Ovary (tissue), 9 donors: ENCODE measurements around the gene DNAL4. TPM values are rescaled to one million over a fixed set of nuclear protein-coding genes. Genes with fewer than 3 reads are reported as not detected.
A peak's percentile ranks its signal among the peaks of the same experiment; 100 is the strongest.

Experiments used
- DNase-seq, 5 donors: peaks; one replicate each; pipeline ENCODE4 v3.0.0-alpha.2; 2019 to 2020
- H3K27ac ChIP-seq, 2 donors: fragments of 200-600 bp; one replicate each; pipeline versions ENCODE4 v1.5.1 to v1.8.0; 2019 to 2022
- H3K27me3 ChIP-seq: fragments of 200-600 bp; one replicate; pipeline ENCODE4 v1.8.0; 2022
- H3K36me3 ChIP-seq: fragments of 200-600 bp; sonication (generic); one replicate; pipeline ENCODE4 v1.5.1; 2019
- H3K4me1 ChIP-seq: one replicate; pipeline ENCODE4 v1.8.1; 2013; ENCODE audit warnings: mild to moderate bottlenecking, moderate library complexity; ENCODE audit not compliant: insufficient read depth
- H3K4me3 ChIP-seq: fragments of 200-600 bp; sonication (generic); one replicate; pipeline ENCODE4 v1.5.1; 2017
- H3K9me3 ChIP-seq, 2 donors: fragments of 200-600 bp in 1 of 2; sonication (generic) in 1 of 2; one replicate each; pipeline versions ENCODE4 v1.5.1 to v1.8.1; 2013 to 2019; ENCODE audit warnings: mild to moderate bottlenecking in 1 of 2, moderate library complexity in 1 of 2
- EP300 ChIP-seq: sonication (generic); formaldehyde crosslinking; IDR thresholded peaks from one replicate; pipeline ENCODE4 v1.6.1; 2017; ENCODE audit warnings: antibody characterized with exemption
- POLR2A ChIP-seq: fragments of 450-650 bp; IDR thresholded peaks from one replicate; pipeline ENCODE4 v1.6.1; 2017; ENCODE audit warnings: antibody characterized with exemption, mild to moderate bottlenecking, moderate library complexity
- WGBS, 3 donors: extraction: QIAGEN DNeasy Blood & Tissue Kit in 1 of 3; methylation state at CpG; one replicate each; pipeline versions ENCODE4 v1.1.5 to v1.1.7; 2013 to 2017; 5-methylcytosine and 5-hydroxymethylcytosine counted together
- intact Hi-C, 4 donors: fragments of 100-400 bp; cut with DNase I; formaldehyde crosslinking; loops; one replicate each; pipeline versions ENCODE4 v1.11.0 to v1.15.1; 2022 to 2023
- polyA plus RNA-seq, 2 donors: library from polyadenylated mRNA; stranded (reverse); fragments of 200-250 nt in 1 of 2; fragments of 350-450 nt in 1 of 2; fragmentation: Illumina TruSeq in 1 of 2; extraction: RNeasy Lipid Tissue Mini Kit (QIAGEN cat#74804) in 1 of 2; gene quantifications; one replicate each; pipeline ENCODE4 v1.2.3, GENCODE V29; 2013 to 2014
- total RNA-seq, 7 donors: library from RNA; depleted of rRNA in 2 of 7; stranded (reverse); fragments of >200 nt in 2 of 7; fragmentation: NEBNext Ultra II Directional in 3 of 7; extraction: Animal tissue kit (Norgen Biotek cat#: 25700) in 3 of 7; gene quantifications; one replicate each; pipeline versions ENCODE4 v1.1.0 to v1.2.4, GENCODE V29; 2016 to 2023
- TF ChIP-seq, protein P1 (sequence below), 3 donors: fragments of 450-650 bp in 2 of 3; fragments of 200-600 bp in 1 of 3; IDR thresholded peaks; one replicate each; pipeline versions ENCODE4 v1.5.1 to v1.8.0; 2016 to 2022; ENCODE audit warnings: antibody characterized with exemption in 3 of 3, mild to moderate bottlenecking in 1 of 3
- donor health status: DM: no; HTN: no; CAD: no; lungs with moderate emphysema.
- donor health status: DM: no; HTN: no; CAD: no.
- donor health status: Bipolar disorder and iron deficiency.
- donor health status: DM: yes; HTN: yes; CAD: no.
- donor health status: DM: no; HTN: no; CAD: no.
- donor health status: DM: yes; HTN: yes; CAD: no.

Gene DNAL4
- total and polyA plus RNA-seq, 9 donors: 12.1 to 26.4 (median 16.3) TPM

DNA sequence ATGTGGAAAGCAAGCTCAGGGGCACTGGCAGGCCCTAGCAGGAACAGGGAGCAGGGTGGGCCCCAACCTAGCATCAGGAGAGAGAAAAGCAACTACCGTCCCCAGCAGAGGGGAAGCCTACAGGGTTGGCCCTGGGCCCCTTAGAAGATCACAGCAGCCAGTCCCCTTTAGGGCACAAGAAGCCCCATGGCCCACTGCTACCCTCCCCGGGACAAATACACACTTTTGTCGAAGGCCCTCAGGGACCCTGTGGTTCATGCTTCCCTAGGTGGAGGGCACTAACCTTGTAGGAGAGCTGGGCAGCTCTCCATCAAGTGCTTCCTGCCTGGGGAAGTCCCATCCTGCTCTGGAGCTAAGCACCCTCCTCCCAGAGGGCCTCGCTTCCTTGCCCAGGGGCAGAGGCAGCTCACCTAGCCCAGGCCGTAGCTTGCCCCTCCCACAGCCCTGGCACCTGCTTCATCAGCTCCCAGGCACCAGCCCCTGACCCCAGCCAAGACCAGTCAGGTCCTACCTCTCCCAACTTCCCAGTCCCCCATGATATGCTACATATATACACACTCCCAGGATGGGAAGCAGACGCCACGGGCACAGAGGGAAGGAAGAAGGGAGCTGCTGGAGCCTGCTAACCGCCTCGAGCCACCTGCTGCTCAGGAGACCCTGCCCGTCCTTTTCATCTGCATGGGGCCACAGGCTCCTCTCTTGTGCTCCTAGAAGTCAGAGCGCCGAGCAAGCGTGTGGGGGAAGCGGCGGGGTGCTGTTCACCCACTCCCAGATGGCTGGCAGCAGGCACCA is 58.3 kb downstream of the DNAL4 start:
- TF ChIP-seq, protein P1, sequence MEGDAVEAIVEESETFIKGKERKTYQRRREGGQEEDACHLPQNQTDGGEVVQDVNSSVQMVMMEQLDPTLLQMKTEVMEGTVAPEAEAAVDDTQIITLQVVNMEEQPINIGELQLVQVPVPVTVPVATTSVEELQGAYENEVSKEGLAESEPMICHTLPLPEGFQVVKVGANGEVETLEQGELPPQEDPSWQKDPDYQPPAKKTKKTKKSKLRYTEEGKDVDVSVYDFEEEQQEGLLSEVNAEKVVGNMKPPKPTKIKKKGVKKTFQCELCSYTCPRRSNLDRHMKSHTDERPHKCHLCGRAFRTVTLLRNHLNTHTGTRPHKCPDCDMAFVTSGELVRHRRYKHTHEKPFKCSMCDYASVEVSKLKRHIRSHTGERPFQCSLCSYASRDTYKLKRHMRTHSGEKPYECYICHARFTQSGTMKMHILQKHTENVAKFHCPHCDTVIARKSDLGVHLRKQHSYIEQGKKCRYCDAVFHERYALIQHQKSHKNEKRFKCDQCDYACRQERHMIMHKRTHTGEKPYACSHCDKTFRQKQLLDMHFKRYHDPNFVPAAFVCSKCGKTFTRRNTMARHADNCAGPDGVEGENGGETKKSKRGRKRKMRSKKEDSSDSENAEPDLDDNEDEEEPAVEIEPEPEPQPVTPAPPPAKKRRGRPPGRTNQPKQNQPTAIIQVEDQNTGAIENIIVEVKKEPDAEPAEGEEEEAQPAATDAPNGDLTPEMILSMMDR (IDR thresholded peaks at IDR 0.05): no peak
- no peak for TF ChIP-seq EP300
- TF ChIP-seq POLR2A: no peak
- Histone ChIP-seq H3K27ac (peak overlapping the region in 1 of 2 donors; percentile 71), H3K4me3 (no peak overlapping the region), H3K4me1 (peaks cover 20% of the 10 kb centered on the region), H3K27me3 (no peaks in the 10 kb centered on the region), H3K36me3 (no peaks in the 10 kb centered on the region), H3K9me3 (no peaks in the 10 kb centered on the region)
- intact Hi-C loops: no loop called here
- 80 to 88% (median 87%) methylated on average over 14 to 15 of the region's 15 CpGs for WGBS, 3 donors
- peak in 1 of 5 donors; percentile 29 for DNase-seq

DNA sequence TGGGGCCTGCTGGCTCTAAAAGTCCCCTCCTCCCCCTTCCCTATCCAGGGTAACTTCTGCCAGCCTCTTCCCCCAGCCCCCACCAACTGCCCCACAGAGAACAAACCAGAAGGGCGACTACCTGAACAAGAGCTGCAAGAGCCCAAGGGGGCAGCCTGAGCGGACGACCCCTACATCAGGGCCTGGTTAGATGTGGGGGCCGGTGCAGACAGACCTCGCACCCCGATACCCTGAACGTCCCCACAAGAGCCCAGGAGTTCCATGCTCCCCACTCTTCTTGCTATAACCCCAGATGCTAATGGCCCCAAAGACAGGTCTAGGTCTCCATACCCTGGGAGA is 58.8 kb downstream of the DNAL4 start:
- H3K4me1 ChIP-seq: peaks cover 20% of the 10 kb centered on the region

DNA sequence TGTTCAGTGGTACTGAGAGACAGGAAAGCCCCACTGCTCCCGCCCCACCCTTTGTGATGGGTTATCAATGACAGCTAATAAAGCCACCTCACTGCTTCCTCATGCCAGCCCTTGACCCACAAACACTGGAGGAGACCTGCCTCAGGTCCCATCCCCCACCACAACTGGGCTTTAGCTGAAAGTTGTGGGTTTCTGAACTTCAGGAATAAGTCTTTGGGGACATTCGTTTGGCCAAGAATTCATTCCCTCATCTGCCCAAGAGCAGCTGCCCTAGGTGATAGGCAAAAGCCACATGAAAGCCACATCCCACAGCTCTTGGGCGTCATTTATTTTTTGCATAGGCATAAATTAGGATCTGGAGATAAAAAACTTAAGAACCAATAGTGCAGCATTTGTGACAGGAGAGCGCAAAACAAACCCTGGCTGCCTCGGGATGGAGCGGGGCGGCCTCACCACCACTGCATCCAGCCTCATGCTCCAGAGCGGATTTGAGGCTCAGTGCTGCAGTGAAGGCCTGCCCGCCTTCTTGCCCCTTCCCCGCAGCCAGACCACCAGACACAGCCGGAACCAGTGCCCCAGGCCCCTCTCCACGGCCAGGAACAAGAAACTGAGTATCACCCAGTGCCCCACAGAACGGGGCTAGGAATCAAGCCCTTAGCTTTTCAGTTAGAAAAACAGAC is 59.4 kb downstream of the DNAL4 start:
- TF ChIP-seq POLR2A: no peak
- TF ChIP-seq, protein P1 (IDR thresholded peaks at IDR 0.05): no peak
- TF ChIP-seq EP300: no peak
- no peaks in the 10 kb centered on the region for H3K9me3 ChIP-seq
- WGBS, 3 donors: 58 to 76% (median 65%) methylated on average over 13 of the region's 13 CpGs
- peak overlapping the region in 1 of 2 donors; percentile 71 for H3K27ac ChIP-seq
- peak in 3 of 5 donors; percentile 14 to 42 (median 36) for DNase-seq
- H3K36me3 ChIP-seq: no peaks in the 10 kb centered on the region
- intact Hi-C loops: no loop called here
- no peaks in the 10 kb centered on the region for H3K27me3 ChIP-seq
- peaks cover 20% of the 10 kb centered on the region for H3K4me1 ChIP-seq
- no peak overlapping the region for H3K4me3 ChIP-seq

More for the DNA sequence above, 58.8 kb downstream of the DNAL4 start:
- H3K27me3 ChIP-seq: no peaks in the 10 kb centered on the region
- intact Hi-C loops: no loop called here
- H3K36me3 ChIP-seq: no peaks in the 10 kb centered on the region
- TF ChIP-seq EP300: no peak
- TF ChIP-seq, protein P1 (IDR thresholded peaks at IDR 0.05): no peak
- no peaks in the 10 kb centered on the region for H3K9me3 ChIP-seq
- H3K4me3 ChIP-seq: no peak overlapping the region
- 78 to 92% (median 89%) methylated on average over 7 of the region's 7 CpGs for WGBS, 3 donors
- peak overlapping the region in 1 of 2 donors; percentile 71 for H3K27ac ChIP-seq
- peak in 2 of 5 donors; percentile 20 to 39 for DNase-seq

DNA sequence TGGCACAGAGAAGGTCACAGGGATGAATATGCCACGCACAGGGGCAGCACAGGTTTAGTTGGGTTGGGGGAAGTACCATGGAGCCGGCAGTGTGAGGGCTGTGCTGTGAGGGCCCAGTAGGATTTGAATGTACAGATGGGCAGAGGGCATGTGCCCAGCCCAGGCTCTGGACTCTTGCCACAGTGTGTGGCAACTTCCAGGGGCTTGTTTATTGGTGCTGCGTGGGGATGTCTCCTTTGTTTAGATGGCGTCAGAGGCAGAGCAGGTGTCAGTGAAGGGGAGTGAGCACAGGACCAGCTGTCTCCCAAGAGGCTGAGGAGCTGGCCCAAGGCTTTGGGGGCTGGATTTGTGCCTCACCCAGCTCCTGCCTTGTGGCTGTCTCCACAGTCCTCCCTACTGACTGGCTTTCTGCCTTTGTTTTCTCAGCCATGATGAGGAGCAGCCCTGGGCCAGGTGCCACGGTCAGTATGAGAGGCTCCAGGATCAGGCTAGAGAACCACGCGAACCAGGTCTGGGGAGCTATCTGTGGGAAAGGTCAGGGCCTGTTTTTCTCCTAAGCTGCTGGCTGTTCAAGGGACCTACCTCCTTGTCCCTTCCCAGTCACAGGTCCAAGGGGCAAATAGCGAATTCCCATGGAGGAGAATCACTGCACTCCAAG is 60.1 kb downstream of the DNAL4 start:
- Histone ChIP-seq H3K9me3 (no peaks in the 10 kb centered on the region), H3K27ac (peak overlapping the region; percentile 58 to 71), H3K36me3 (no peaks in the 10 kb centered on the region), H3K4me3 (no peak overlapping the region), H3K27me3 (no peaks in the 10 kb centered on the region), H3K4me1 (peaks cover 20% of the 10 kb centered on the region)
- no peak for TF ChIP-seq POLR2A
- TF ChIP-seq, protein P1 (IDR thresholded peaks at IDR 0.05): no peak
- TF ChIP-seq EP300: no peak
- peak; percentile 73 to 87 (median 75) for DNase-seq
- 29 to 33% (median 32%) methylated on average over 8 of the region's 8 CpGs for WGBS, 3 donors
- intact Hi-C loops: no loop called here
